HCT116 (cell line): ENCODE data around the gene GRK5. TPM values are rescaled to one million over a fixed set of nuclear protein-coding genes. Genes with fewer than 3 reads are reported as not detected.

Experiments
- ATAC-seq: fragments of 200-7000 bp; cut with Tn5 transposase; 2 replicates; pipeline ENCODE4 v1.9.1; 2020; ENCODE audit warnings: mild to moderate bottlenecking, moderate library complexity
- BruUV-seq: library from RNA; stranded (reverse); fragments of 400-500 nt; replicated peaks from 2 replicates; lab custom pipeline; 2021; lab: Mats Ljungman, UMichigan
- CTCF ChIA-PET: fragments of 300-600 bp; sonication (Branson Sonifier 250); formaldehyde crosslinking; loops from one replicate; lab custom pipeline; 2021; ENCODE audit warnings: antibody characterized with exemption; lab: Charles Lee
- POLR2A ChIA-PET: fragments of 300-600, 350-600 bp; sonication (Branson Sonifier 250); formaldehyde crosslinking; loops from one replicate; lab custom pipeline; 2021; ENCODE audit warnings: antibody characterized with exemption; lab: Charles Lee
- RAD21 ChIA-PET, 2 experiments: fragments of 300-600 bp; sonication (Branson Sonifier 250); formaldehyde crosslinking; loops; one replicate each; lab custom pipeline; 2023; ENCODE audit warnings: low total read pairs in 2 of 2; ENCODE audit not compliant: uncharacterized antibody in 2 of 2, unreplicated experiment in 2 of 2, low non-redundant PET in 1 of 2; lab: Charles Lee
- DNase-seq: peaks from one replicate; pipeline ENCODE4 v3.0.0-alpha.2; 2010; ENCODE audit warnings: low read depth, low spot score
- H2AFZ ChIP-seq: fragments of 200-600 bp; shearing (Covaris generic), sonication (generic); 2 replicates; pipeline ENCODE4 v1.6.1; 2017; ENCODE audit warnings: low read depth, mixed run types, mixed read lengths, antibody characterized with exemption, low read length; ENCODE audit not compliant: poor library complexity, severe bottlenecking
- H3K27ac ChIP-seq: 2 replicates; pipeline ENCODE4 v1.5.1; 2012; ENCODE audit warnings: low read depth, low read length
- H3K27me3 ChIP-seq: fragments of 200-600 bp; sonication (generic); 2 replicates; pipeline ENCODE4 v1.6.1; 2016; ENCODE audit warnings: mixed run types, low read length, mixed read lengths; ENCODE audit not compliant: insufficient read depth
- H3K36me3 ChIP-seq, 2 experiments: fragments of 200-500 bp in 1 of 2; fragments of 200-600 bp in 1 of 2; sonication (Bioruptor generic) in 1 of 2; sonication (generic) in 1 of 2; 2 replicates each; pipeline versions ENCODE4 v1.5.1 to v1.6.1; 2014 to 2016; ENCODE audit warnings: low read length in 2 of 2, inconsistent platforms in 1 of 2, mixed read lengths in 1 of 2, mixed run types in 1 of 2; ENCODE audit not compliant: insufficient read depth in 2 of 2, control insufficient read depth in 1 of 2
- H3K4me1 ChIP-seq, 2 experiments: fragments of 200-600 bp in 1 of 2; sonication (generic) in 1 of 2; 2 replicates each; pipeline versions ENCODE4 v1.5.1 to v1.6.1; 2012 to 2017; ENCODE audit warnings: low read length in 2 of 2, inconsistent platforms in 1 of 2, mild to moderate bottlenecking in 1 of 2, mixed read lengths in 1 of 2, mixed run types in 1 of 2, moderate library complexity in 1 of 2; ENCODE audit not compliant: insufficient read depth in 2 of 2, control insufficient read depth in 1 of 2
- H3K4me2 ChIP-seq: fragments of 200-600 bp; sonication (generic); 2 replicates; pipeline ENCODE4 v1.6.1; 2017; ENCODE audit warnings: mixed run types, low read length, mixed read lengths
- H3K4me3 ChIP-seq, 2 experiments: fragments of 200-600 bp in 1 of 2; sonication (generic) in 1 of 2; replicated peaks in 1 of 2; 2 replicates each; pipeline ENCODE4 v1.5.1; 2011 to 2016; ENCODE audit warnings: low read length in 2 of 2, control low read depth in 1 of 2, low read depth in 1 of 2, mild to moderate bottlenecking in 1 of 2, mixed read lengths in 1 of 2, mixed run types in 1 of 2
- H3K79me2 ChIP-seq: fragments of 200-600 bp; sonication (generic); 2 replicates; pipeline ENCODE4 v1.6.1; 2017; ENCODE audit warnings: mild to moderate bottlenecking, mixed run types, low read length, moderate library complexity, mixed read lengths; ENCODE audit not compliant: insufficient read depth
- H3K9ac ChIP-seq: fragments of 200-600 bp; sonication (generic); 2 replicates; pipeline ENCODE4 v1.6.1; 2016; ENCODE audit warnings: low read length, mixed read lengths
- H3K9me2 ChIP-seq: fragments of 200-600 bp; sonication (generic), shearing (Covaris generic); 2 replicates; pipeline ENCODE4 v1.6.1; 2017; ENCODE audit warnings: mixed run types, mild to moderate bottlenecking, moderate library complexity; ENCODE audit not compliant: insufficient read depth
- H3K9me3 ChIP-seq, 2 experiments: fragments of 200-500 bp in 1 of 2; fragments of 200-600 bp in 1 of 2; sonication (Bioruptor generic) in 1 of 2; sonication (generic) in 1 of 2; 2 replicates each; pipeline ENCODE4 v1.6.1; 2014 to 2017; ENCODE audit warnings: low read length in 2 of 2, mixed read lengths in 2 of 2, inconsistent platforms in 1 of 2, low read depth in 1 of 2, mild to moderate bottlenecking in 1 of 2, mixed run types in 1 of 2, moderate library complexity in 1 of 2; ENCODE audit not compliant: control insufficient read depth in 1 of 2, insufficient read depth in 1 of 2
- H4K20me1 ChIP-seq: fragments of 200-600 bp; sonication (generic), shearing (Covaris generic); 2 replicates; pipeline ENCODE4 v1.6.1; 2017; ENCODE audit warnings: mixed run types, mild to moderate bottlenecking, moderate library complexity; ENCODE audit not compliant: insufficient read depth
- CEBPB ChIP-seq: IDR thresholded peaks from 2 replicates; pipeline ENCODE4 v1.6.1; 2012; ENCODE audit warnings: low read depth
- POLR2AphosphoS5 ChIP-seq: IDR thresholded peaks from 2 replicates; pipeline ENCODE4 v1.6.1; 2011; ENCODE audit warnings: mild to moderate bottlenecking, low read depth, low read length, moderate library complexity
- RAD21 ChIP-seq: IDR thresholded peaks from 2 replicates; pipeline ENCODE4 v1.6.1; 2012; ENCODE audit warnings: low read depth, mild to moderate bottlenecking
- YY1 ChIP-seq: IDR thresholded peaks from 2 replicates; pipeline ENCODE4 v1.6.1; 2011; ENCODE audit warnings: low read length, low read depth, moderate library complexity, mild to moderate bottlenecking; ENCODE audit not compliant: insufficient replicate concordance; ENCODE audit errors: extremely low read depth
- intact Hi-C: fragments of 100-400 bp; cut with micrococcal nuclease; formaldehyde crosslinking; loops from 2 replicates; pipeline ENCODE4 v1.10.0; 2022
- total RNA-seq: library from RNA; stranded (reverse); gene quantifications from one replicate; pipeline ENCODE4 v1.2.1, GENCODE V29; 2021; ENCODE audit not compliant: unreplicated experiment
- TF ChIP-seq, protein P1 (sequence below): IDR thresholded peaks from 2 replicates; pipeline ENCODE4 v1.6.1; 2012; ENCODE audit warnings: low read depth
- TF ChIP-seq, protein P2 (sequence below): IDR thresholded peaks from 2 replicates; pipeline ENCODE4 v1.6.1; 2012

Gene GRK5
- total RNA-seq, 1 experiment from 2014 or later: 7.3 TPM

DNA sequence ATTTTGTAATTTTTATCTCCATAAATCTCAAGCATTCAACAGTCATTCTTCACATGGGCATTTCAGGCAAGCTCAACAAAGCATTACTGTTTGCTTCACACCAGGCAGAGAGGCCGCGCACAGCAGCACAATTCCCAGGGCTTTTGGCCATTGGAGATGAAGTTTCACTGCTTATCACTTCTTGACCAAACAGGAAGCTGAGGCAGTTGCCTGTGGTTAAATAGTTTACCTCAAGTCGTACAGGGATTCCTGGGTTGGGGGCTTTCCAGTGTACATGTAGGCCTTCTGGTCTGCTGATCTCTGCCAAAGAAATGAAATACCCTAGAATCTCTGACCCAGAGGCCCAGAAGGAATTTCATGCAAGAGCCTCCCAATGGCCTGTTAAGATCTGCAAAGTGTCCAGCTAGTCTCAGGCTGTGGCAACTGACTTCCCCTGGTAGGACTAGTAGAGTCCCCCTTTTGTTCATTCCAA lies 17.5 kb upstream of the GRK5 start:
- CTCF ChIA-PET: interaction anchor here (0.7 to 3.9 kb wide), 6 partner anchors 9 to 300 kb away, joined by 3 to 36 read pairs (median 4); partner anchors contain the start of gene GRK5
- intact Hi-C loops: loop anchor here (10.0 kb wide), 1 partner anchor 665 kb away; no protein-coding TSS in a partner anchor
- Histone ChIP-seq H3K4me2 (peak overlapping the region; percentile 55), H3K4me1 (peaks cover 3 to 27% of the 10 kb centered on the region in 2 experiments; a peak in 3 of 4 replicates), H3K27me3 (no peaks in the 10 kb centered on the region), H3K36me3 (no peaks in the 10 kb centered on the region), H4K20me1 (no peaks in the 10 kb centered on the region), H3K9ac (peak overlapping the region; percentile 27), H3K27ac (no peak overlapping the region), H3K4me3 (no peak overlapping the region), H3K9me3 (no peaks in the 10 kb centered on the region), H3K9me2 (no peaks in the 10 kb centered on the region), H2AFZ (no peak overlapping the region), H3K79me2 (no peaks in the 10 kb centered on the region)
- BruUV-seq: no TSS peak
- ATAC-seq (peak; percentile 28), DNase-seq (no peak)
- POLR2A ChIA-PET: interaction anchor here (0.7 to 1.2 kb wide), 2 partner anchors 10 to 17 kb away, joined by 3 to 4 read pairs; partner anchors contain the start of gene GRK5
- TF ChIP-seq CEBPB (no peak), YY1 (no peak), RAD21 (no peak), POLR2AphosphoS5 (no peak)
- TF ChIP-seq, protein P1, sequence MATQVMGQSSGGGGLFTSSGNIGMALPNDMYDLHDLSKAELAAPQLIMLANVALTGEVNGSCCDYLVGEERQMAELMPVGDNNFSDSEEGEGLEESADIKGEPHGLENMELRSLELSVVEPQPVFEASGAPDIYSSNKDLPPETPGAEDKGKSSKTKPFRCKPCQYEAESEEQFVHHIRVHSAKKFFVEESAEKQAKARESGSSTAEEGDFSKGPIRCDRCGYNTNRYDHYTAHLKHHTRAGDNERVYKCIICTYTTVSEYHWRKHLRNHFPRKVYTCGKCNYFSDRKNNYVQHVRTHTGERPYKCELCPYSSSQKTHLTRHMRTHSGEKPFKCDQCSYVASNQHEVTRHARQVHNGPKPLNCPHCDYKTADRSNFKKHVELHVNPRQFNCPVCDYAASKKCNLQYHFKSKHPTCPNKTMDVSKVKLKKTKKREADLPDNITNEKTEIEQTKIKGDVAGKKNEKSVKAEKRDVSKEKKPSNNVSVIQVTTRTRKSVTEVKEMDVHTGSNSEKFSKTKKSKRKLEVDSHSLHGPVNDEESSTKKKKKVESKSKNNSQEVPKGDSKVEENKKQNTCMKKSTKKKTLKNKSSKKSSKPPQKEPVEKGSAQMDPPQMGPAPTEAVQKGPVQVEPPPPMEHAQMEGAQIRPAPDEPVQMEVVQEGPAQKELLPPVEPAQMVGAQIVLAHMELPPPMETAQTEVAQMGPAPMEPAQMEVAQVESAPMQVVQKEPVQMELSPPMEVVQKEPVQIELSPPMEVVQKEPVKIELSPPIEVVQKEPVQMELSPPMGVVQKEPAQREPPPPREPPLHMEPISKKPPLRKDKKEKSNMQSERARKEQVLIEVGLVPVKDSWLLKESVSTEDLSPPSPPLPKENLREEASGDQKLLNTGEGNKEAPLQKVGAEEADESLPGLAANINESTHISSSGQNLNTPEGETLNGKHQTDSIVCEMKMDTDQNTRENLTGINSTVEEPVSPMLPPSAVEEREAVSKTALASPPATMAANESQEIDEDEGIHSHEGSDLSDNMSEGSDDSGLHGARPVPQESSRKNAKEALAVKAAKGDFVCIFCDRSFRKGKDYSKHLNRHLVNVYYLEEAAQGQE: no peak
- TF ChIP-seq, protein P2, sequence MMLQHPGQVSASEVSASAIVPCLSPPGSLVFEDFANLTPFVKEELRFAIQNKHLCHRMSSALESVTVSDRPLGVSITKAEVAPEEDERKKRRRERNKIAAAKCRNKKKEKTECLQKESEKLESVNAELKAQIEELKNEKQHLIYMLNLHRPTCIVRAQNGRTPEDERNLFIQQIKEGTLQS: no peak
- RAD21 ChIA-PET: interaction anchor here in 1 of 2 experiments (0.8 to 1.7 kb wide), 2 partner anchors 9 to 10 kb away, joined by 3 to 6 read pairs; no protein-coding TSS in a partner anchor
